ENCODE measurements around the gene SMYD3.

Gene SMYD3

GRCh38 chr1:246153796-246154212 is 353.3 kb downstream of the SMYD3 start:
- H3K79me2 ChIP-seq (ENCODE audit: insufficient read depth, low read length): no peaks in the 10 kb centered on the region
- H3K9me3 ChIP-seq (ENCODE audit: insufficient read depth, low read length): peaks cover 15% of the 10 kb centered on the region; the same call in 1 of the 2 replicates
- no peaks in the 10 kb centered on the region for H3K9me2 ChIP-seq (replicated peaks; ENCODE audit: insufficient read depth, low read length)
- H2AFZ ChIP-seq (ENCODE audit: low read depth, low read length, severe bottlenecking): no peak overlapping the region
- H3K4me2 ChIP-seq (ENCODE audit: low read depth, low read length, poor library complexity, severe bottlenecking): no peak overlapping the region
- H3K4me3 ChIP-seq (ENCODE audit: insufficient read depth, low read length, poor library complexity, severe bottlenecking): no peak overlapping the region
- TF ChIP-seq, protein P1, sequence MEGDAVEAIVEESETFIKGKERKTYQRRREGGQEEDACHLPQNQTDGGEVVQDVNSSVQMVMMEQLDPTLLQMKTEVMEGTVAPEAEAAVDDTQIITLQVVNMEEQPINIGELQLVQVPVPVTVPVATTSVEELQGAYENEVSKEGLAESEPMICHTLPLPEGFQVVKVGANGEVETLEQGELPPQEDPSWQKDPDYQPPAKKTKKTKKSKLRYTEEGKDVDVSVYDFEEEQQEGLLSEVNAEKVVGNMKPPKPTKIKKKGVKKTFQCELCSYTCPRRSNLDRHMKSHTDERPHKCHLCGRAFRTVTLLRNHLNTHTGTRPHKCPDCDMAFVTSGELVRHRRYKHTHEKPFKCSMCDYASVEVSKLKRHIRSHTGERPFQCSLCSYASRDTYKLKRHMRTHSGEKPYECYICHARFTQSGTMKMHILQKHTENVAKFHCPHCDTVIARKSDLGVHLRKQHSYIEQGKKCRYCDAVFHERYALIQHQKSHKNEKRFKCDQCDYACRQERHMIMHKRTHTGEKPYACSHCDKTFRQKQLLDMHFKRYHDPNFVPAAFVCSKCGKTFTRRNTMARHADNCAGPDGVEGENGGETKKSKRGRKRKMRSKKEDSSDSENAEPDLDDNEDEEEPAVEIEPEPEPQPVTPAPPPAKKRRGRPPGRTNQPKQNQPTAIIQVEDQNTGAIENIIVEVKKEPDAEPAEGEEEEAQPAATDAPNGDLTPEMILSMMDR (IDR thresholded peaks at IDR 0.05; ENCODE audit: insufficient read depth, low read length, poor library complexity, severe bottlenecking): no peak
- TF ChIP-seq EZH2phosphoT487 (conservative IDR thresholded peaks at IDR 0.05; ENCODE audit: low read length): no peak
- no peak overlapping the region for H3K27ac ChIP-seq (ENCODE audit: low read depth, low read length)
- no peaks in the 10 kb centered on the region for H4K20me1 ChIP-seq (ENCODE audit: low read depth, low read length)
- no peaks in the 10 kb centered on the region for H3F3A ChIP-seq (ENCODE audit: insufficient read depth)
- H3K9ac ChIP-seq (ENCODE audit: low read length): no peak overlapping the region
- no peaks in the 10 kb centered on the region for H3K27me3 ChIP-seq (ENCODE audit: low read length)
- 0 out of 2 replicates have a peak, but pooled peaks cover 6% of the 10 kb centered on the region for H3K36me3 ChIP-seq (ENCODE audit: low read length)

- Histone ChIP-seq H3K4me3 (ENCODE audit: insufficient read depth, low read length, poor library complexity, severe bottlenecking) (no peak overlapping the region), H4K20me1 (ENCODE audit: low read depth, low read length) (no peaks in the 10 kb centered on the region), H3K27ac (ENCODE audit: low read depth, low read length) (no peak overlapping the region), H3K9me3 (ENCODE audit: insufficient read depth, low read length) (peaks cover 23% of the 10 kb centered on the region; the same call in 1 of the 2 replicates), H3K27me3 (ENCODE audit: low read length) (no peaks in the 10 kb centered on the region), H3K36me3 (ENCODE audit: low read length) (0 out of 2 replicates have a peak, but pooled peaks cover 6% of the 10 kb centered on the region), H3F3A (ENCODE audit: insufficient read depth) (no peaks in the 10 kb centered on the region), H2AFZ (ENCODE audit: low read depth, low read length, severe bottlenecking) (no peak overlapping the region), H3K4me2 (ENCODE audit: low read depth, low read length, poor library complexity, severe bottlenecking) (no peak overlapping the region), H3K9ac (ENCODE audit: low read length) (no peak overlapping the region), H3K9me2 (replicated peaks; ENCODE audit: insufficient read depth, low read length) (no peaks in the 10 kb centered on the region), H3K79me2 (ENCODE audit: insufficient read depth, low read length) (no peaks in the 10 kb centered on the region)
- no peak for TF ChIP-seq EZH2phosphoT487 (conservative IDR thresholded peaks at IDR 0.05; ENCODE audit: low read length)
- TF ChIP-seq, protein P1 (IDR thresholded peaks at IDR 0.05; ENCODE audit: insufficient read depth, low read length, poor library complexity, severe bottlenecking): no peak
These were observed 354.1 kb downstream of the SMYD3 start for GRCh38 chr1:246152986-246153431.

DNA sequence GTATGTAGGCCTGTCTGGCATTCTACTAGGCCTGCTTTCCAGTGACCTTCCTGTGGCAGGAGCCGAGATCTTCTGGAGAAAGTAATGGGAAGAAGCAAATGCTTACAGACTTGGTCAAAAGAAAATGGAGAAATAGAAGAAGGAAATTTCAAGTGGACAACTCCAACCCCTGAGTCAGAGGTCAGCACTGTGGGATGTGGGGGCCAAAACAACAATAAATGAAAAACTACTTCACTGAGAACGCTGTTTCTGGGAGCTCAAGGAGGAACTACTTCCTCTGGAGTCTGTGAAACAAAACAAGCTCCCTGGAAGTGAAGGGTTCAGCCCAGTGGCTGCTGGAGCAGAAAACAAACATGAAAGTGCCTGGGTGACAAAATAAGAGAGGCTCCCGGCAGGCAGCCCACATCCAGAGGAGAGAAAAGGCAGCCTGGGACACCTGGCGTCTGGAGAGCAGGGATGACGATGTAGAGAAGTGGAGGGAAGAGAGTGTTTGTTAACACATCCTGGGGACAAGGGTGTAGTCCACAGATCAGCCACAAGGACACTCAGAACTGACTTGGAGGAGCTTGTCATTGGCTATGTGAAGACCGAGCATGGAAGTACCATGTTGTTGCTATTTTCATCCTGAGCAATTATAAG is 355.2 kb downstream of the SMYD3 start:
- Histone ChIP-seq H3K9me3 (ENCODE audit: insufficient read depth, low read length) (peaks cover 25% of the 10 kb centered on the region; the same call in 1 of the 2 replicates), H3K9ac (ENCODE audit: low read length) (no peak overlapping the region), H3K27ac (ENCODE audit: low read depth, low read length) (no peak overlapping the region), H3K27me3 (ENCODE audit: low read length) (no peaks in the 10 kb centered on the region), H4K20me1 (ENCODE audit: low read depth, low read length) (no peaks in the 10 kb centered on the region), H3K9me2 (replicated peaks; ENCODE audit: insufficient read depth, low read length) (no peaks in the 10 kb centered on the region), H2AFZ (ENCODE audit: low read depth, low read length, severe bottlenecking) (no peak overlapping the region), H3F3A (ENCODE audit: insufficient read depth) (no peaks in the 10 kb centered on the region), H3K79me2 (ENCODE audit: insufficient read depth, low read length) (no peaks in the 10 kb centered on the region), H3K4me3 (ENCODE audit: insufficient read depth, low read length, poor library complexity, severe bottlenecking) (no peak overlapping the region), H3K4me2 (ENCODE audit: low read depth, low read length, poor library complexity, severe bottlenecking) (no peak overlapping the region), H3K36me3 (ENCODE audit: low read length) (0 out of 2 replicates have a peak, but pooled peaks cover 6% of the 10 kb centered on the region)
- TF ChIP-seq, protein P1 (IDR thresholded peaks at IDR 0.05; ENCODE audit: insufficient read depth, low read length, poor library complexity, severe bottlenecking): no peak
- no peak for TF ChIP-seq EZH2phosphoT487 (conservative IDR thresholded peaks at IDR 0.05; ENCODE audit: low read length)
